H1 (cell line): ENCODE results near the gene NHERF2. TPM values are rescaled to one million over a fixed set of nuclear protein-coding genes. Genes with fewer than 3 reads are reported as not detected.

Source experiments
- CTCF ChIA-PET: fragments of 300-600 bp; sonication (Branson Sonifier 250); formaldehyde crosslinking; loops from one replicate; lab custom pipeline; 2021; ENCODE audit not compliant: partially characterized antibody; lab: Charles Lee
- POLR2A ChIA-PET: fragments of 300-600 bp; sonication (Branson Sonifier 250); formaldehyde crosslinking; loops from one replicate; lab custom pipeline; 2021; ENCODE audit warnings: inconsistent platforms; ENCODE audit not compliant: partially characterized antibody; lab: Charles Lee
- DNase-seq, 2 experiments: peaks; one replicate each; pipeline versions ENCODE4 v3.0.0 to v3.0.0-alpha.2; 2010 to 2022; ENCODE audit warnings: low spot score in 2 of 2, low read depth in 1 of 2, mixed read lengths in 1 of 2
- FAIRE-seq: peaks from 2 replicates; lab custom pipeline; 2011; peaks lifted over from hg19 to GRCh38; lab: Jason Lieb, UNC
- H2AFZ ChIP-seq: 2 replicates; pipeline ENCODE4 v1.8.1; 2012; ENCODE audit warnings: low read length, inconsistent platforms
- H2AK5ac ChIP-seq: 2 replicates; pipeline ENCODE4 v1.6.1; 2013; ENCODE audit warnings: low read depth, low read length
- H2BK120ac ChIP-seq: replicated peaks from 2 replicates; pipeline ENCODE3; 2013; ENCODE audit warnings: low read depth, low read length, inconsistent platforms
- H2BK12ac ChIP-seq: 2 replicates; pipeline ENCODE4 v1.6.1; 2013; ENCODE audit warnings: low read depth, low read length
- H2BK15ac ChIP-seq: 2 replicates; pipeline ENCODE4 v1.6.1; 2013; ENCODE audit warnings: low read length
- H2BK20ac ChIP-seq: 2 replicates; pipeline ENCODE4 v1.6.1; 2013; ENCODE audit warnings: low read length
- H2BK5ac ChIP-seq: 2 replicates; pipeline ENCODE4 v1.6.1; 2013; ENCODE audit warnings: low read depth, low read length
- H3K14ac ChIP-seq: 2 replicates; pipeline ENCODE4 v1.6.1; 2013; ENCODE audit warnings: inconsistent platforms; ENCODE audit not compliant: insufficient read length
- H3K18ac ChIP-seq: 2 replicates; pipeline ENCODE4 v1.6.1; 2013; ENCODE audit warnings: low read length; ENCODE audit errors: extremely low read depth
- H3K23ac ChIP-seq: 2 replicates; pipeline ENCODE4 v1.6.1; 2013; ENCODE audit warnings: inconsistent platforms; ENCODE audit not compliant: insufficient read length
- H3K23me2 ChIP-seq: 2 replicates; pipeline ENCODE4 v1.6.1; 2013; ENCODE audit warnings: low read depth, low read length
- H3K27ac ChIP-seq: 2 replicates; pipeline ENCODE4 v1.6.1; 2011; ENCODE audit warnings: low read depth, low read length, inconsistent platforms
- H3K27me3 ChIP-seq, 4 experiments: replicated peaks in 1 of 4; 1 replicate in 1 of 4; 2 replicates in 3 of 4; pipeline versions ENCODE4 v1.6.1 to v1.8.1; 2011 to 2013; ENCODE audit warnings: low read length in 3 of 4, mild to moderate bottlenecking in 3 of 4, inconsistent platforms in 2 of 4, mixed read lengths in 2 of 4, moderate library complexity in 1 of 4; ENCODE audit not compliant: control insufficient read depth in 3 of 4, insufficient read depth in 3 of 4; ENCODE audit errors: extremely low read depth in 1 of 4
- H3K36me3 ChIP-seq, 4 experiments: 2 replicates each; pipeline versions ENCODE4 v1.6.1 to v1.8.1; 2011 to 2013; ENCODE audit warnings: mild to moderate bottlenecking in 4 of 4, low read length in 3 of 4, moderate library complexity in 2 of 4, control low read depth in 1 of 4, inconsistent platforms in 1 of 4; ENCODE audit not compliant: insufficient read depth in 4 of 4, control insufficient read depth in 2 of 4
- H3K4ac ChIP-seq: replicated peaks from 2 replicates; pipeline ENCODE3; 2013; ENCODE audit warnings: low read length, low read depth, mixed read lengths, inconsistent platforms; ENCODE audit not compliant: insufficient read length
- H3K4me1 ChIP-seq, 4 experiments: replicated peaks in 1 of 4; 1 replicate in 1 of 4; 2 replicates in 3 of 4; pipeline versions ENCODE4 v1.6.1 to v1.8.1; 2011 to 2013; ENCODE audit warnings: low read length in 3 of 4, inconsistent platforms in 2 of 4, mixed read lengths in 1 of 4; ENCODE audit not compliant: insufficient read depth in 4 of 4, control insufficient read depth in 3 of 4
- H3K4me2 ChIP-seq, 2 experiments: 2 replicates each; pipeline versions ENCODE4 v1.6.1 to v1.8.1; 2011 to 2013; ENCODE audit warnings: low read depth in 2 of 2, low read length in 2 of 2, control low read depth in 1 of 2, inconsistent platforms in 1 of 2, mild to moderate bottlenecking in 1 of 2; ENCODE audit not compliant: insufficient read depth in 1 of 2
- H3K4me3 ChIP-seq, 4 experiments: fragments of 200-600, 300-600 bp in 1 of 4; sonication (generic), shearing (Covaris generic), sonication (Bioruptor Twin) in 1 of 4; 2 replicates each; pipeline versions ENCODE4 v1.5.1 to v1.8.1; 2011 to 2016; ENCODE audit warnings: low read length in 4 of 4, low read depth in 3 of 4, control low read depth in 2 of 4, inconsistent platforms in 2 of 4, mild to moderate bottlenecking in 2 of 4, mixed read lengths in 1 of 4, moderate library complexity in 1 of 4; ENCODE audit not compliant: insufficient read depth in 2 of 4; ENCODE audit errors: extremely low read depth in 1 of 4
- H3K56ac ChIP-seq: replicated peaks from 2 replicates; pipeline ENCODE3; 2013; ENCODE audit warnings: low read depth, mild to moderate bottlenecking, mixed read lengths, low read length, inconsistent platforms; ENCODE audit not compliant: insufficient read length
- H3K79me1 ChIP-seq: 2 replicates; pipeline ENCODE4 v1.6.1; 2013; ENCODE audit warnings: low read depth, low read length, control low read depth
- H3K79me2 ChIP-seq, 2 experiments: 2 replicates each; pipeline versions ENCODE4 v1.6.1 to v1.8.1; 2012 to 2013; ENCODE audit warnings: low read length in 2 of 2, mild to moderate bottlenecking in 2 of 2, inconsistent platforms in 1 of 2; ENCODE audit not compliant: insufficient read depth in 2 of 2, control insufficient read depth in 1 of 2
- H3K9ac ChIP-seq, 4 experiments: replicated peaks in 1 of 4; 1 replicate in 1 of 4; 2 replicates in 3 of 4; pipeline versions ENCODE4 v1.6.1 to v1.8.1; 2011 to 2013; ENCODE audit warnings: low read depth in 3 of 4, low read length in 3 of 4, control low read depth in 2 of 4, mild to moderate bottlenecking in 2 of 4, moderate library complexity in 2 of 4, inconsistent platforms in 1 of 4; ENCODE audit errors: extremely low read depth in 1 of 4
- H3K9me3 ChIP-seq, 2 experiments: 2 replicates each; pipeline versions ENCODE4 v1.6.1 to v1.8.1; 2012 to 2013; ENCODE audit warnings: mild to moderate bottlenecking in 2 of 2, moderate library complexity in 2 of 2, control low read depth in 1 of 2, inconsistent platforms in 1 of 2, low read depth in 1 of 2, low read length in 1 of 2, mixed read lengths in 1 of 2; ENCODE audit not compliant: insufficient read depth in 2 of 2
- H4K20me1 ChIP-seq, 2 experiments: replicated peaks in 1 of 2; 2 replicates each; pipeline versions ENCODE3 to v1.8.1; 2011 to 2013; ENCODE audit warnings: inconsistent platforms in 2 of 2, low read length in 2 of 2, mild to moderate bottlenecking in 1 of 2; ENCODE audit not compliant: insufficient read depth in 2 of 2, control insufficient read depth in 1 of 2
- H4K5ac ChIP-seq: 2 replicates; pipeline ENCODE4 v1.6.1; 2013; ENCODE audit warnings: low read length, low read depth, mixed read lengths, inconsistent platforms; ENCODE audit not compliant: insufficient read length
- H4K8ac ChIP-seq: 2 replicates; pipeline ENCODE4 v1.8.0; 2013; ENCODE audit warnings: mild to moderate bottlenecking, moderate library complexity, low read length, inconsistent platforms; ENCODE audit not compliant: insufficient read depth; ENCODE audit errors: extremely low read depth
- H4K91ac ChIP-seq: replicated peaks from 2 replicates; pipeline ENCODE3; 2013; ENCODE audit warnings: low read length, mixed read lengths, inconsistent platforms; ENCODE audit not compliant: insufficient read length
- ASH2L ChIP-seq: fragments of 200-600, 300-600 bp; sonication (generic); IDR thresholded peaks from one replicate; pipeline ENCODE4 v1.7.1; 2017; ENCODE audit warnings: low read length
- ATF3 ChIP-seq: IDR thresholded peaks from 2 replicates; pipeline ENCODE4 v1.6.1; 2011; ENCODE audit warnings: low read depth, mild to moderate bottlenecking, low read length; ENCODE audit not compliant: insufficient read depth
- CREB1 ChIP-seq: IDR thresholded peaks from 2 replicates; pipeline ENCODE4 v1.6.1; 2012; ENCODE audit warnings: inconsistent platforms
- EP300 ChIP-seq, 2 experiments: IDR thresholded peaks; 1 replicate in 1 of 2; 2 replicates in 1 of 2; pipeline ENCODE4 v1.6.1; 2011 to 2012; ENCODE audit warnings: low read depth in 2 of 2, low read length in 2 of 2, mild to moderate bottlenecking in 2 of 2, borderline replicate concordance in 1 of 2, inconsistent platforms in 1 of 2, moderate library complexity in 1 of 2
- HDAC6 ChIP-seq: IDR thresholded peaks from one replicate; pipeline ENCODE4 v1.7.1; 2012; ENCODE audit warnings: low read depth, mild to moderate bottlenecking, inconsistent platforms, low read length, moderate library complexity
- KDM4A ChIP-seq: IDR thresholded peaks from one replicate; pipeline ENCODE4 v1.7.1; 2012; ENCODE audit warnings: low read depth, mild to moderate bottlenecking, moderate library complexity, low read length, inconsistent platforms; ENCODE audit not compliant: severe bottlenecking
- KDM5A ChIP-seq: fragments of 200-600 bp; IDR thresholded peaks from 2 replicates; pipeline ENCODE4 v1.7.1; 2012; ENCODE audit warnings: mild to moderate bottlenecking, low read length, inconsistent platforms, mixed read lengths
- SAP30 ChIP-seq: fragments of 300-600 bp; sonication (generic); IDR thresholded peaks from 2 replicates; pipeline ENCODE4 v1.7.1; 2012; ENCODE audit warnings: low read length, moderate library complexity, mild to moderate bottlenecking, inconsistent platforms; ENCODE audit not compliant: insufficient read depth, insufficient replicate concordance
- SIRT6 ChIP-seq: IDR thresholded peaks from one replicate; pipeline ENCODE4 v1.7.1; 2012; ENCODE audit warnings: low read length, inconsistent platforms
- TAF7 ChIP-seq: optimal IDR thresholded peaks from 2 replicates; pipeline ENCODE3; 2011; ENCODE audit warnings: low read depth, mild to moderate bottlenecking, inconsistent platforms, low read length, moderate library complexity, borderline replicate concordance
- WGBS, 2 experiments: shearing (Covaris generic) in 1 of 2; methylation state at CpG; one replicate each; pipeline versions ENCODE4 v1.1.6 to v1.1.7; 2013 to 2015; ENCODE audit warnings: low lambda C conversion rate in 2 of 2, mixed read lengths in 2 of 2, inconsistent platforms in 1 of 2, low coverage in 1 of 2, missing lambda C conversion rate in 1 of 2; ENCODE audit not compliant: insufficient replicate concordance in 2 of 2, insufficient coverage in 1 of 2, insufficient read length in 1 of 2; ENCODE audit errors: extremely low coverage in 1 of 2, missing lambda C conversion rate in 1 of 2; 5-methylcytosine and 5-hydroxymethylcytosine counted together
- polyA plus RNA-seq, 7 experiments: library from polyadenylated mRNA; depleted of rRNA in 3 of 7; stranded (reverse) in 5 of 7; unstranded in 2 of 7; fragments of >200 nt in 5 of 7; fragments of 200-250 nt in 2 of 7; gene quantifications; 1 replicate in 5 of 7; 2 replicates in 1 of 7; 4 replicates in 1 of 7; pipeline versions ENCODE4 v1.2.1 to v1.2.3, GENCODE V29; 2011 to 2013; ENCODE audit warnings: missing spikeins in 2 of 7, mixed read lengths in 2 of 7
- total RNA-seq: library from RNA; stranded (reverse); fragmentation: NEBNext Ultra II Directional; extraction: Animal tissue kit (Norgen Biotek cat#: 25700); gene quantifications from 2 replicates; pipeline ENCODE4 v1.2.1, GENCODE V29; 2021

Gene NHERF2
- total and polyA plus RNA-seq, 2 of the 8 experiments (the other 6 are each of a cell fraction or from before 2014, with no cell fraction given), result 13.9 to 19.3 TPM

GRCh38 chr16:2015117-2015946, 11.4 kb upstream of the NHERF2 start:
- Histone ChIP-seq H3K36me3 (peaks cover 0 to 5% (median 0%) of the 10 kb centered on the region in 4 experiments; a peak in 1 of 8 replicates), H3K79me2 (no peaks in the 10 kb centered on the region), H4K20me1 (no peaks in the 10 kb centered on the region), H3K18ac (no peak overlapping the region), H3K4me2 (no peak overlapping the region), H3K23ac (no peak overlapping the region), H4K8ac (no peak overlapping the region), H2BK12ac (no peak overlapping the region), H3K56ac (no peak overlapping the region), H2AK5ac (no peak overlapping the region), H3K79me1 (no peaks in the 10 kb centered on the region), H3K4me1 (peaks cover 2 to 15% (median 4%) of the 10 kb centered on the region in 4 experiments), H3K23me2 (peaks cover 8% of the 10 kb centered on the region; the same call in 1 of the 2 replicates), H3K4ac (no peak overlapping the region), H2BK5ac (no peak overlapping the region), H2BK120ac (no peak overlapping the region), H4K91ac (no peak overlapping the region), H4K5ac (no peak overlapping the region), H3K9me3 (no peaks in the 10 kb centered on the region), H3K4me3 (no peak overlapping the region), H3K9ac (no peak overlapping the region), H3K27me3 (peaks cover 13 to 23% (median 16%) of the 10 kb centered on the region in 4 experiments), H2AFZ (no peak overlapping the region), H3K27ac (no peak overlapping the region), H3K14ac (no peak overlapping the region), H2BK20ac (no peak overlapping the region), H2BK15ac (no peak overlapping the region)
- ChIA-PET CTCF (interaction anchor here (0.7 to 3.3 kb wide), 5 partner anchors 11 to 124 kb away, joined by 3 to 18 read pairs (median 7); no protein-coding TSS in a partner anchor), POLR2A (interaction anchor here (1.0 kb wide), 1 partner anchor 51 kb away, joined by 3 read pairs; the partner anchor contains the start of gene RPS2)
- 87% methylated on average over 24 of the region's 24 CpGs; no CpG with 5 or more reads in 1 of the 2 experiments for WGBS, 2 experiments
- TF ChIP-seq TAF7, result no peak
- TF ChIP-seq ASH2L, result no peak
- TF ChIP-seq KDM5A, result no peak
- no peak for TF ChIP-seq SAP30
- TF ChIP-seq HDAC6, result no peak
- no peak for TF ChIP-seq KDM4A
- TF ChIP-seq ATF3, result no peak
- no peak for TF ChIP-seq EP300 (IDR thresholded peaks at IDR 0.05; ENCODE audit: borderline replicate concordance in 1 of 2, low read depth in 2 of 2, low read length in 2 of 2)
- no peak for TF ChIP-seq CREB1
- TF ChIP-seq SIRT6, result no peak
- DNase-seq, result no peak
- no peak for FAIRE-seq
